Keratinocyte (primary cell): ENCODE results near the gene DOK4.
"Not testable (repeated sequence)": the region's sequence is repeated elsewhere in the genome, so short reads cannot be mapped to it uniquely, and the experiment has no call there.

ENCODE experiments used
- CTCF ChIP-seq, 3 experiments: IDR thresholded peaks in 1 of 3; conservative IDR thresholded peaks in 1 of 3; optimal IDR thresholded peaks in 1 of 3; 2 replicates in 2 of 3; 3 replicates in 1 of 3; pipeline versions ENCODE3 to v1.5.1; 2011; ENCODE audit warnings: low read length in 3 of 3, mild to moderate bottlenecking in 3 of 3, moderate library complexity in 2 of 3, control low read depth in 1 of 3, inconsistent platforms in 1 of 3; ENCODE audit not compliant: insufficient read depth in 2 of 3; ENCODE audit errors: extremely low read depth in 1 of 3
- EZH2 ChIP-seq: IDR thresholded peaks from one replicate; pipeline ENCODE4 v1.6.1; 2012; ENCODE audit warnings: inconsistent platforms, mild to moderate bottlenecking, low read length, moderate library complexity

DNA sequence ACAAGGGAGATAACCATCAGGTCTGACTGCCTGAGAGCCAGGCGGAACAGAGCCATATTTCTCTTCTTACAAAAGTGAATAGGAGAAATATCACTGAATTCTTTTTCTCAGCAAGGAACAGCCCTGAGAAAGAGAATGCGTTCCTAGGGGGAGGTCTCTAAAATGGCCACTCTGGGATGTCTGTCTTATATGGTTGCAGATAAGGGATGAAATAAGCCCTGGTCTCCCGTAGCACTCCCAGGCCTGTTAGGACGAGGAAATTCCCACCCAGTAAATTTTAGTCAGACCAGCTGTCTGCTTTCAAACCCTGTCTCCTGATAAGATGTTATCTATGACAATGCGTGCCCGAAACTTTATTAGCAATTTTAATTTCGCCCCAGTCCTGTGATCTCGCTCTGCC lies 46.3 kb downstream of the DOK4 start:
- TF ChIP-seq CTCF (optimal IDR thresholded peaks at IDR 0.05 in 1 of 3, IDR thresholded peaks at IDR 0.05 in 1 of 3, conservative IDR thresholded peaks at IDR 0.05 in 1 of 3; ENCODE audit: extremely low read depth in 1 of 3, insufficient read depth in 2 of 3, low read length in 3 of 3); EZH2: not testable (repeated sequence)
